ENCODE results near the gene FOXA1. TPM values are rescaled to one million over a fixed set of nuclear protein-coding genes. Genes with fewer than 3 reads are reported as not detected.

The FOXA1 gene
- total and polyA plus RNA-seq, 11 donors = not detected

- no peak overlapping the region for H3K27ac ChIP-seq
- H3K4me3 ChIP-seq = no peak overlapping the region
- H3K9me3 ChIP-seq = peaks cover 0 to 42% (median 27%) of the 10 kb centered on the region in 12 donors
- intact Hi-C loops (cut with DNase I) = no loop called here
- ATAC-seq (no peak), DNase-seq (no peak)
- peaks cover 8 to 44% (median 26%) of the 10 kb centered on the region in 9 donors for H3K27me3 ChIP-seq
- TF ChIP-seq CTCF (IDR thresholded peaks at IDR 0.05) (no peak), POLR2A (IDR thresholded peaks at IDR 0.05) (no peak)
- 81 to 94% (median 92%) methylated on average over 1 of the region's 1 CpG for WGBS, 4 donors
- peaks cover 0 to 8% (median 0%) of the 10 kb centered on the region in 12 donors for H3K4me1 ChIP-seq
- no peaks in the 10 kb centered on the region for H3K36me3 ChIP-seq
These were observed 22.9 kb upstream of the FOXA1 start for GRCh38 chr14:37617864-37618365.

- no peak for DNase-seq
- Histone ChIP-seq H3K36me3 (no peaks in the 10 kb centered on the region), H3K9me3 (peaks cover 0 to 47% (median 29%) of the 10 kb centered on the region in 12 donors), H3K27me3 (peaks cover 0 to 43% (median 22%) of the 10 kb centered on the region in 9 donors), H3K4me1 (no peaks in the 10 kb centered on the region), H3K27ac (no peak overlapping the region), H3K4me3 (no peak overlapping the region)
- TF ChIP-seq CTCF (IDR thresholded peaks at IDR 0.05) (no peak), POLR2A (IDR thresholded peaks at IDR 0.05) (no peak)
- ATAC-seq = no peak
- WGBS, 4 donors = 92 to 95% (median 94%) methylated on average over 4 of the region's 4 CpGs
- intact Hi-C loops (cut with DNase I) = no loop called here
These were observed 21.8 kb upstream of the FOXA1 start for GRCh38 chr14:37616853-37617252.

- Histone ChIP-seq H3K9me3 (peaks cover 0 to 47% (median 29%) of the 10 kb centered on the region in 12 donors), H3K36me3 (no peaks in the 10 kb centered on the region), H3K27ac (no peak overlapping the region), H3K27me3 (peaks cover 5 to 43% (median 22%) of the 10 kb centered on the region in 9 donors), H3K4me3 (no peak overlapping the region), H3K4me1 (no peaks in the 10 kb centered on the region)
- ATAC-seq (no peak), DNase-seq (no peak)
- 90 to 93% (median 91%) methylated on average over 3 of the region's 3 CpGs for WGBS, 4 donors
- no peak for TF ChIP-seq CTCF (IDR thresholded peaks at IDR 0.05)
- TF ChIP-seq POLR2A (IDR thresholded peaks at IDR 0.05) = no peak
- intact Hi-C loops (cut with DNase I) = no loop called here
These were observed 20.7 kb upstream of the FOXA1 start for GRCh38 chr14:37615582-37616289.

GRCh38 chr14:37610945-37611523 is 16.0 kb upstream of the FOXA1 start:
- Histone ChIP-seq H3K9me3 (peaks cover 0 to 36% (median 21%) of the 10 kb centered on the region in 12 donors), H3K27me3 (peaks cover 11 to 77% (median 28%) of the 10 kb centered on the region in 9 donors), H3K4me1 (no peaks in the 10 kb centered on the region), H3K36me3 (no peaks in the 10 kb centered on the region), H3K4me3 (no peak overlapping the region), H3K27ac (no peak overlapping the region)
- TF ChIP-seq POLR2A (IDR thresholded peaks at IDR 0.05) (no peak), CTCF (IDR thresholded peaks at IDR 0.05) (no peak)
- no peak for DNase-seq
- ATAC-seq = no peak
- WGBS, 4 donors = 6 to 13% (median 10%) methylated on average over 25 to 52 of the region's 52 CpGs
- intact Hi-C loops (cut with DNase I) = no loop called here

Data from heart left ventricle (tissue), 16 donors.